Left lobe of liver (tissue), 2 donors: ENCODE measurements around the gene LCE3C. TPM values are rescaled to one million over a fixed set of nuclear protein-coding genes. Genes with fewer than 3 reads are reported as not detected.
"Not testable (repeated sequence)": the region's sequence is repeated elsewhere in the genome, so short reads cannot be mapped to it uniquely, and the experiment has no call there.

Source experiments
- ATAC-seq: fragments of 200-7000 bp; cut with Tn5 transposase; one replicate; pipeline ENCODE4 v1.9.1; 2020; ENCODE audit warnings: mild to moderate bottlenecking, moderate library complexity
- DNase-seq: peaks from one replicate; pipeline ENCODE4 v3.0.0-alpha.2; 2020; ENCODE audit warnings: low spot score
- total RNA-seq: library from RNA; stranded (reverse); gene quantifications from one replicate; pipeline ENCODE4 v1.2.1, GENCODE V29; 2021
- donor health status: DM: no; HTN: no; CAD: no; lungs with moderate emphysema.
- donor health status: DM: no; HTN: yes; CAD: no.

Gene LCE3C, protein sequence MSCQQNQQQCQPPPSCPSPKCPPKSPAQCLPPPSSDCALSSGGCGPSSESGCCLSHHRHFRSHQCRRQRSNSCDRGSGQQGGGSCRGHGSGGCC
- not detected for total RNA-seq

DNA sequence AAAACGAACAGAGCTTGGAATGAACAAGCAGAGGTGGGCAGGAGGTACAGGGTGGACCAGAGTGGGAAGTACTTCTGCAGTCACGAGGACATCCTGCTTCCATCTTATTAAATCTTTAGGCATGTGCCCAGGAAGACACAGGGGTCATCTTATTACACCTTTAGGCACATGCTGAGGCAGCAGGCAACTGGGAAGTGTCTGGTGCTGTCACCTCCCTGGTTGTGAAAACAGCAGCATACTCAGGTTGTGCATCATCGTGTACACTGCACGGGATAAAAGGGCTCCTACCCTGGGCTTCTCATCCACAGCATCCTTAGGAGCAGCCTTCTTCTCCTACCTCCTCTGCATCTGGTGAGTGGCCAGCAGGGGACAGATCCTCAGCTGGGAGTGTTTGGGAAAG is at the start of gene LCE3C:
Gene LCE3C, plus strand, starts transcription at position 301 of the 400 bp plus-strand sequence. CDS start 498 bp downstream, outside the sequence.
- ATAC-seq (no peak), DNase-seq (no peak)

DNA sequence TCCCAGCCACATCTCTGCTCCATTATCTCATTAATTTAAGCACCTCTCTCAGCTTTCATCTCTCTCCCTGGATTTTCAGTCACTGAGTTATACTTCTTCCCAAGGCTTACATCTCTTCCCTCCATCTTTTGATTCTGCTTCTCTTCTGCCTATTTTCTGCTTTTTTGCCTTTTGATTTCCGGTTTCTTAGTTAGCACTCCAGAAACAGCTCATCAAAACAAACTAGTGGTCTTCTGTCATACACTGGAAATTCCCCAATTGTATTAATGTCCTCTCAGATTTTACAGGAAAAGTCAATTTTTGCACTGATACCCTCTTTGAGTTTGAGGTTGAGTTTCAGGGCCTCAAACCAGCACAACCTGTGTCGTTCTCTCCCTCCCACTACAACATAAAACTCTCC is 34.9 kb upstream of the LCE3C start:
- ATAC-seq (no peak), DNase-seq (no peak)

DNA sequence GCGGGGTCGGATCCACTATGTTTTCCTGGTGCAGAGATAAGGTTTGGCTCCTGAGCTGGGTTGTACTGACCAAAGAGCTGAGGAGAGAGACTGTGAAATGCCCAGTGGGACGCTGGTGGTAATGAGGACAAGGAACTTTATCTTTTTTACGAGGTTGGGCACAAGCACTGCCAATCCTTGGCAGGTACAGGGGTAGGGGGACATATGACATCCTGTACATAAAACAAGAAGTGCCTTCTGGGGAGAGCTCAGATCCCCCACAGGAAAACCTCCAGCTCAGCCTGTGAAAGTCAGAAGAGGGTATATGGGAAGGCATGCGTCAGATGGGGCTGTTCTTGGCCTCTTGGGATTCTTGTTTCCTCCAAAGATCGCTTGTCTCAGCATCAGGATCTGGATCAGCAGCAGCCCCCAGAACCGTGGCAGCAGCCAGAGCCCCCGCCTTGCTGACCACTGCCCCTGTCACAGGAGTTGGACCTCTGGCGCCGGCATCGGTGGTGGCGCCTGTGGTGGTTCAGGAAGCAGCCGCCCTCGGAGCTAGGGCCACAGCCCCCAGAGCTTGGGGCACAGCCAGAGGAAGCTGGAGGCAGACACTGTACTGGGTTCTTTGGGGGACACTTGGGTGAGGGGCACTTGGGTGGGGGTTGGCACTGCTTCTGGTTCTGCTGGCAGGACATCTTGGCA is 34.4 kb upstream of the LCE3C start:
- no peak for ATAC-seq
- no peak for DNase-seq

DNA sequence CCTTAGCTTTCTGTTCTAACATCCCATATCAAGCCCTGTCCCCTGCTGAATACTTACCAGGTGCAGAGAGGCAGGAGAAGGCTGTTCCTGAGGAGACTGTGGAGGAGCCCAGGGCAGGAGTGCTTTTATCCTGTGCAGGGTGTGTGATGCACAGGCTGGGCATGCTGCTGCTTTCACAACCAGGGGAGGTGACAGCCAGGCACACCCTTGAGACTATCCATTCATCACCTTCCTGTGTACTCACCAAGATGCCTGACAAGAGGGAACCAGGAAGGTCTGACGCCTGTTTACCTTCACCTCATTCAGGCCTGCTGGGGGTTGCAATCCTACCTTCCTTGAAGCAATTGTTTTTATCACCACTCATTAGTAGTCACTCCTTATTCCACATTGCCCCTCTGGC is 33.4 kb upstream of the LCE3C start, which contains the start of gene LCE3E:
Gene LCE3E, minus strand, starts transcription at position 100 of the 400 bp plus-strand sequence. CDS start 572 bp downstream, outside the sequence.
- no peak for DNase-seq
- no peak for ATAC-seq

DNA sequence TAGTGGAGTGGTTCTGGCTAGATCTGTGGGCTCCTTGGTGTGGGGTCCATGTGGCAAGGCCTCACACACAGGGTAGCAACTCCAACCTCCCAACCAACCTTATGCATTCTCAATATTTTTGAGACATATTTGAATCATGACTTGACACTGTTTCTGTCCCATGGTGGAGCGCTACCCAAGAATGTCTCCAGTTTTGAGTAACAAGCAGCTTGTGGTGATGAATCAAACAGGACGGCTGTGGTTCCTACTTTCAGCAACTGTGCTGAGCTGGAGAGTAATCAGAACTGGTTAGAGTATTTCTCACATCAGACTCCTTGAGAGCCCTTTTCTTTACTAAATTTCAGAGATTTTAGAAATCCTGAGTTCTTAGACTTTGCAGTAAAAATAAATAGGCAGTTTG is 22.9 kb upstream of the LCE3C start:
- no peak for ATAC-seq
- no peak for DNase-seq

DNA sequence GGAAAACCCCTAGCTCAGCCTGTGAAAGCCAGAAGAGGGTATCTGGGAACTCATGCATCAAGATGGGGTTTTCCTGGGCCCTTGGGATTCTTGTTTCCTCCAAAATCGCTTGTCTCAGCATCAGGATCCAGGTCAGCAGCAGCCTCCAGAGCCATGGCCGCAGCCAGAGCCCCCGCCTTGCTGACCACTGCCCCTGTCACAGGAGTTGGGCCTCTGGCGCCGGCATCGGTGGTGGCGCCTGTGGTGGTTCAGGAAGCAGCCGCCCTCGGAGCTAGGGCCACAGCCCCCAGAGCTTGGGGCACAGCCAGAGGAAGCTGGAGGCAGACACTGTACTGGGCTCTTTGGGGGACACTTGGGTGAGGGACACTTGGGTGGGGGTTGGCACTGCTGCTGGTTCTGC is 20.5 kb upstream of the LCE3C start:
- DNase-seq, ATAC-seq: not testable (repeated sequence)

DNA sequence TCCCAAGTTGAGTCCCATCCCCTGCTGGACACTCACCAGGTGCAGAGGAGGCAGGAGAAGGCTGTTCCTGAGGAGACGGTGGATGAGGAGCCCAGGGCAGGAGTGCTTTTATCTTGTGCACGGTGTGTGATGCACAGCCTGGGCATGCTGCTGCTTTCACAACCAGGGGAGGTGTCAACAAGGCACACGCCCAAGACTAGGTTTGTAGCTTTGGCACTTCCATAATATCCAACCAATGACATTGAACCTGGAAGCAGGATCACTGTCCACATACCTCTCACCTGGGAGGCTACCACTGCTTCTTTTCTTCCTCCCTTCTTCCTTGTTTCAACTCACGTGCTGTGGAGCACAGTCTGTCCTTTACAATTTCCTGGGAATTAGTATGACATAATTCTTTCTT is 19.6 kb upstream of the LCE3C start, which contains the start of gene LCE3D:
Gene LCE3D, minus strand, starts transcription at position 84 of the 400 bp plus-strand sequence. CDS start 580 bp downstream, outside the sequence.
- no peak for ATAC-seq

DNA sequence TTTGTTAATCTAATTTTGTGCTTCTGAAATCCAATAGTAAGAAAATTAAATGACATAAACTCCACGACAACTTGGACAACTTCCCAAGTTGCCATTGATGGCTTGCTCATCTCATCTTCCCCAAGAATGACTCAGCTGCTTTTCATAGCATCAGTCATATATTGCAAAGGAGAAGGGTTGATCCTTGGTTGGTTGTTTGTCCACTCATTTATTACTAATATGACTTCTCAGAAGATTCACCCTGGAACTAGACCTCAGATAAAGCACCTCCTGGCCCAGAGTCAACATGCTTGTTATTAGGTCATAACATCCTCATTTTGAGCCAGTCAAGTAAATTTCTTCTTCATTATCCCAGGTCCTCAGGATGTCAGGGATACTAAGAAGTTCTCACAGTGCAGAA is 17.4 kb upstream of the LCE3C start:
- ATAC-seq (no peak), DNase-seq (no peak)

More for the DNA sequence above, 19.6 kb upstream of the LCE3C start, which contains the start of gene LCE3D:
- no peak for DNase-seq

DNA sequence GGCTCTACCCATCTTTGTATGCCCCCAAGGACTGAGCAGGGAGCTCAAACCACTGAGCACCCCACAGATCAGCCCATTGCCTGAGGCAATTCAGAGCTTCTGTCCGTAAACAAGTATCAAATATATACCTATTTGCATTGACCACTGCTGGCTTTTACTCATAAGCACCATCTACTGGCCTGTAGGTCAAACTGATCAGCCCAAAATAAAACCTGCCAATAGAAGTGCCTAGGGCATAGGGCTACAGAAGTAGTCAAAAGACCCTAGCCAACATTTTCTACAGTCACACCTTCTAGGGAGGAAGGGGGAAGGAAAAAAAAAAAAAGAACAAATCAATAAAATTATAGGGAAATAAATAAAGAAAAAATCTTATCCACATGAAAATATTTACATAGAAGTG is 14.4 kb upstream of the LCE3C start:
- ATAC-seq (no peak), DNase-seq (no peak)

DNA sequence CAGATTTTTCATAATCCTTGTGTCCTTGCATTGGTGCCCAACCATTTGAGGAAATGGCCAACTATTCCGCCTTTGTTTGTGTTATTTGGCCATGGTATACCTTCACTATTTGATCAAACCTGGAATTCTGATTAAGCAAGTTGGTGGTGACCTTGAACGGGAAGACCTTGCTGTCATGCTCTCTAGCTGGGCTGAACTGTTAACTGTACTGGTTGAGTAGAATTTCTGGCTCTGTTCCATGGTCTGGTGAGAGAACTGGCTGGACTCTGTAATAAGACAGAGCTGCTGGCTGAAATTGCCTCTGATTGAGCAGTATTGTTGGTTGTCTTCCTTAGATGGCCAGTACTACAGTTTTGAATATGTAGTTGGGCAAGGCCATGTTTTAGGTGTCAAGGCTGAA is 3.0 kb upstream of the LCE3C start:
- no peak for ATAC-seq
- no peak for DNase-seq

DNA sequence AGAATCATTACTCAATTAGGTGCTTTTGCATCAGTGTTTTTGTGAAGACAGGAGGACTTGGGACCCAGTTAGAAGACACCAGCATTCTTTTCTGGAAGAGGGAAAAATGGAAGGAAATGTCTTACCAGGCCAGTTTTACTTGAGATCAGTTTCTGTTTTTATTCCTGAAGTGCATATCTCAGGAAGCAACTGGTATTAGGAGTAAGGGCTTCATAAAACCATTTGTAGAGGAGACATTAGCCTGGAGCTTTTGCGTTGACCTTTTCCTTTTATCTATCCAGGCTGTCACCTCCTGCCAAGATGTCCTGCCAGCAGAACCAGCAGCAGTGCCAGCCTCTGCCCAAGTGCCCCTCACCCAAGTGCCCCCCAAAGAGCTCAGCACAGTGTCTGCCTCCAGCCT is 13.5 kb downstream of the LCE3C start, which contains the start of gene LCE3B:
Gene LCE3B, plus strand, starts transcription at position 301 of the 400 bp plus-strand sequence. Its CDS starts 0 bp downstream, at position 301.
- DNase-seq (no peak), ATAC-seq (no peak)

DNA sequence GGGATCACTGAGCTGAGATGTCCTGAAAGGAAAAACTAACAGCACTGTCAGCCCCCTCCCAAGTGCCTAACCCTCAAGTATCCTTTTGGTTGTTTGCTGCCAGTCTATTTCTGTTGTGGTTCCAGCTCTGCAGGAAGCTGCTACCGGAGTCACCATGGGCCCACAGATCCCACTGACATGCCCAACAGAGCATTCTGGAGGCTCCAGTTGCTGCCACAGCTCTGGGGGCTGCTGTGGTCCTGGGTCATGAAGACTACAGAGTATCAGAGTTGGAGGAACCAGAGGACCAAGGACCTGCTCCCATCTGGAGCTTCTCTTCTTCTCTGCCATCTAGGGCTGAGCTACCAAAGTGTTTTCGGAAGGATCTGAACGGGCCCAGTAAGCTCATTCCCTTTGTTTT is 22.0 kb downstream of the LCE3C start:
- no peak for ATAC-seq
- DNase-seq: no peak

DNA sequence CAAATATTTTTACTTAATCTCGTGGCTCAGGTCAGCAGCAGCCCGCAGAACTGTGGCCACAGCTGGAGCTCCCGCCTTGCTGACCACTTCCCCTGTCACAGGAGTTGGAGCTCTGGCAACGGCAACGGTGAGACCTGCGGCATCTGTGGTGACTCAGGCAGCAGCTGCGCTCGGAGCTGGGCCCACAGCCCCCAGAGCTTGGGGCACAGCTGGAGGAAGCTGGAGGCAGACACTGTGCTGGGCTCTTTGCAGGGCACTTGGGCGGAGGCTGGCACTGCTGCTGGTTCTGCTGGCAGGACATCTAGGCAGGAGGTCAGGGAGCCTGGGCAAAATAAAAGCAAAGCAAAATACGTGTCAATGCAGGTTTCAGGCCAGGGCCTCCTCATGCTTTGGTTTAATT is 22.8 kb downstream of the LCE3C start, which contains the start of gene LCE3A:
Gene LCE3A, minus strand, starts transcription at position 301 of the 400 bp plus-strand sequence. Its CDS starts 0 bp downstream, at position 301.
- peak; percentile 93 for ATAC-seq
- DNase-seq: peak; percentile 53

DNA sequence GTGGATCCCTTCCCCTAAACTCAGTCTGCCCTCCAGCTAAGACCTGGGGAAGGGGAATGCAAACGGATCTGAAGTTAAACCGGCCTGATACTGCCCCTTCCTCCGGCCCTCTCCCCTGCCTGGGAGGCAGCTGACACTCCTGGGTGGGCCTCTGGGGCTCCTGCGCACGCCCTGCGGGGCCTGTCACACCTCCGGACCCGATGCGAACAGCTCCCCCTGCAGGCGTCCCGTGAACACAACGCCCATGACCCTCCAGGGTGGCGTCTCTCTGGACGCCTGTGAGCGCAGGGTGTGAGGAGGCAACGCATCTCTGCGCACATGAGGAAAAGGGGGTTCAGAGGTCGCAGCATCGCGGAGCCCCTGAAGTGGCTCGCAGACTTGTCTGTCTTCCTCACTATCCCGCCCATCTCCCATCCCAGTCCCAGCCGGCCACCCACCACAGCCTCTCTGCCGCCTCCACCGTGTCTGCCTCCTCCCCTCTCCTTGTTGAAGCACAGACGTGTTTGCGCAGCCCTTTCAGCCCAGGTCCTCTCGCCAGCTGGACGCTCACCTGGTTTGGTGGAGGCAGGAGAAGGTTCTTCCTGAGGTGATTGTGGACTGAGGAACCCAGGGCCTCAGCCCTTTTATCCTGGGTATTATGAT is 23.3 kb downstream of the LCE3C start:
- DNase-seq (peak; percentile 51), ATAC-seq (peak; percentile 82)

DNA sequence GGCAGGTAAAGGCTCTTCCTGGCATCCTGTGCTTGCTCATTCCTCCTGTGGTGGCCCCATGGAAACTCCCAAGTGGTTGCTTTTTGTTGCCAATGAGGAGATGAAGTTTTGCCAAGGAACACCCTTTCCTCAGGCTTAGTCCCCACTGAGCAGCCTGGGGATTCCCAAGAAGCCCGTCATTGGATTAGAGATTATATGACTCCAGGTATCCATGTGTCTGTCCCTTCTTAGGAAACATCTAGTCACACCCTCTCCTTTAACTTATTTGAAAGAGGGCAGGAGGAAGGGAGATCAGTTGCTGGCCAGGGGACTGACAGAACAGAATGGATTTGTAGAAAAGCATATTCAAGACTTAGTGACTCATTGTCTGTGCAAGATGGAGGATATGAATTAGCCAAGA is 26.7 kb downstream of the LCE3C start:
- DNase-seq: no peak
- ATAC-seq: no peak

DNA sequence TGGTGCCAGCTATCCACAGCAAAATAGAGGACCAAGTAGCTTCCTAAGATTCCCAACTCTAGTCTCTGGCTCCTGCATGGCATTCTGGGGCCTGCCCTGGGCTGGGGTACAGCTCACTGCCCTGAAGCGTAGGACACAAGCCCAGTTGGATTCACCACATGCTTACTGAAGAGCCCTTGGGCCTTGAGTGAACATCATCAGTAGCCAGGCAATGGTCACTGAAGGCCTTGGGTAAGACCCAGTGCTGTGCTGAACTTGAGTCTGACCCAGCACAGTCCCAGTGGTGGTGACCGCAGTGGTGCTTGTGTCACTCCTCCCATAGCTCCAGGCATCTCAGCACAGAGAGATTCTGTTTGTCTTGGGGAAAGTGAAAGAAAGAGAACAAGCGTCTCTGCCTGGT is 30.6 kb downstream of the LCE3C start:
- ATAC-seq (no peak), DNase-seq (no peak)

DNA sequence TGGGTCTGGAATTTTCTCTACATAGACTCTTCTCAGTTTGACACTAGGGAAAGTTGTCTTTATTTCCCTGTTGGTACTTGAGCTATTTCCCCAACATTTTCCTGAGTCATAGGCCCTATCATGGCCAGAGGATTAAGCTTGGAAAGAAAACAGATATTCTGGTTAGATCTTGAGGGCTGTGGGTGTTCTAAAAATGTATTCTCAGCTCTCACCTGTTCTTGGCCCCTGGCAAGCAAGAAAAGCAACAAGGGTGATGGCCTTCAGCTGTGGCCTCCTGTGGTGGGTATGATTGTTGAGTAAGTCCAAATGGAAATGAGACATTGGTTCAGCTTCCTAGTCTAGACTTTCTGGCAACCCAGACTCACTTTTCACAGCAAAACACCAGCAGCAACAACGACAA is 40.3 kb downstream of the LCE3C start:
- no peak for DNase-seq
- no peak for ATAC-seq

DNA sequence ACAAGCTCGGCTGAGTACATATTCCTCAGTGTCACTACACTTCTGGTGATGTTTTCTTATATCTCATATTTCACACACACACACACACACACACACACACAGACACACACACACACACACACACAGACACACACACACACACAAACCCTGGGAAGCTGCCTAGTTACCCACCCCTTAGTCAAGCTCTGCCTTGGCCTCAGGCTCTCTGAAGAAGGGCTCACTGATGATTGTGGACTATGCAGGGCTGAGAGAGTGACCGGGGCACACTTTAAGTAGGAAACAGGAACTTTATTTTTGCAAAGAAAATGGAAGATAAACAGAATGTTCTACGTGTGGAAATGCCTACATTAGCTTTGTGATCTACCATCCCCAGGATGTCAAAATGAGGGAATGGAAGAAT is 43.9 kb downstream of the LCE3C start:
- DNase-seq: no peak
- no peak for ATAC-seq

DNA sequence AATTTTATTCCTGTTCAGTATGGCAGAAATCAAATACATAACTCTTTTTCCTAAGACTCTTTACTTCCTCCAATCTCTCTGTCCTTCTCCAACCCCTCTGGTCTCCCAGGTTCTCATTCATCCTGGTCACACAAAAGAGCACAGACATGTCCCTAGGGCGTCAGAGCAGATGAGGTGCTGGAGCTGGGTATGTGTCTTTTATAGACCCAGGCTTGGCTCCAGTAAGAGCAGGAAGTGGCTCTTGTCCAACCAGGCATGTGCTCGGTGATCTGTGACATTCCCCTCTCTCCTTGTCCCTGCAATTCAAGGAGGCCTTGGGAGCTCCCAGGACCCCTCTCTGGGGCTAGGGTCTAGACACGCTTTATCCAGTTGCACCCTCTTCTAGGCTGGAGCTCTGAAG is 45.1 kb downstream of the LCE3C start:
- ATAC-seq: no peak
- DNase-seq: no peak

DNA sequence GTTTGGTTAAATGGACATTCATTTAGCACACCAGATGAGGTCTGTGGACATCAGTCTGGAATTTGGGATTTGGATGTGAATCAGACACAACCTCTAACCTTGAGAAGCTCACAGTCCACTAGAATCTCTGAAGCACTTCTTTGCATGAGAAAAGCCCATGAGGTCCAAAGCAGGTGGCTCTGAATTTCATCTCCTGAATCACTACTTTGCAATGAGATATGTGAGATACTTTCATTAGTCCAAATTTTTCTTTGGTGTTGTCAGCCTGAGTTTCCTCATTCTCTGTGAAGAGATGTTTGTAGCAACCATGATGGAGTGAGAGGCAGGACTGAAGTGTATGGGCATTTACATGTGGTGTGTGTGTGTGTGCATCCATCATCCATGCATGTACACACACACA is 46.6 kb downstream of the LCE3C start:
- ATAC-seq: no peak
- no peak for DNase-seq
